Brain microvascular endothelial cell (primary cell): Measurements from ENCODE around the gene C1QC.

Experiments used
- DNase-seq: peaks from one replicate; pipeline ENCODE4 v3.0.0-alpha.2; 2020
- H3K27ac ChIP-seq: fragments of 250-450 bp; sonication (Bioruptor Pico); 2 replicates; pipeline ENCODE4 v1.5.1; 2020; ENCODE audit warnings: mild to moderate bottlenecking, moderate library complexity
- H3K27me3 ChIP-seq: fragments of 250-450 bp; sonication (Bioruptor Pico); replicated peaks from 2 replicates; pipeline ENCODE4 v1.5.1; 2020; ENCODE audit warnings: mild to moderate bottlenecking
- H3K36me3 ChIP-seq: fragments of 250-450 bp; sonication (Bioruptor Pico); replicated peaks from 2 replicates; pipeline ENCODE4 v1.5.1; 2020; ENCODE audit warnings: mild to moderate bottlenecking
- H3K4me3 ChIP-seq: 2 replicates; pipeline ENCODE4 v1.5.1; 2011; ENCODE audit warnings: low read depth, mild to moderate bottlenecking, control low read depth, low read length, moderate library complexity
- CTCF ChIP-seq: IDR thresholded peaks from 2 replicates; pipeline ENCODE4 v1.5.1; 2011; ENCODE audit warnings: low read depth, mild to moderate bottlenecking, moderate library complexity, low read length, control low read depth, inconsistent platforms; ENCODE audit errors: missing control alignments
- in situ Hi-C: cut with HindIII; loops from 2 replicates; pipeline ENCODE4 v1.10.0; 2017; ENCODE audit warnings: low sequenced_read_pairs, low pct_ligation_motif_present

Gene C1QC

GRCh38 chr1:22628698-22629444 lies 14.6 kb upstream of the C1QC start:
- in situ Hi-C loops: no loop called here
- Histone ChIP-seq H3K4me3 (no peak overlapping the region), H3K27ac (no peak overlapping the region), H3K27me3 (peaks cover 19% of the 10 kb centered on the region), H3K36me3 (no peaks in the 10 kb centered on the region)
- no peak for DNase-seq
- TF ChIP-seq CTCF: no peak

- no peak overlapping the region for H3K27ac ChIP-seq
- DNase-seq: no peak
- in situ Hi-C loops: no loop called here
- TF ChIP-seq CTCF: no peak
- peaks cover 22% of the 10 kb centered on the region for H3K27me3 ChIP-seq
- no peaks in the 10 kb centered on the region for H3K36me3 ChIP-seq
- no peak overlapping the region for H3K4me3 ChIP-seq
These were observed 13.5 kb upstream of the C1QC start for GRCh38 chr1:22629886-22630285.

DNA sequence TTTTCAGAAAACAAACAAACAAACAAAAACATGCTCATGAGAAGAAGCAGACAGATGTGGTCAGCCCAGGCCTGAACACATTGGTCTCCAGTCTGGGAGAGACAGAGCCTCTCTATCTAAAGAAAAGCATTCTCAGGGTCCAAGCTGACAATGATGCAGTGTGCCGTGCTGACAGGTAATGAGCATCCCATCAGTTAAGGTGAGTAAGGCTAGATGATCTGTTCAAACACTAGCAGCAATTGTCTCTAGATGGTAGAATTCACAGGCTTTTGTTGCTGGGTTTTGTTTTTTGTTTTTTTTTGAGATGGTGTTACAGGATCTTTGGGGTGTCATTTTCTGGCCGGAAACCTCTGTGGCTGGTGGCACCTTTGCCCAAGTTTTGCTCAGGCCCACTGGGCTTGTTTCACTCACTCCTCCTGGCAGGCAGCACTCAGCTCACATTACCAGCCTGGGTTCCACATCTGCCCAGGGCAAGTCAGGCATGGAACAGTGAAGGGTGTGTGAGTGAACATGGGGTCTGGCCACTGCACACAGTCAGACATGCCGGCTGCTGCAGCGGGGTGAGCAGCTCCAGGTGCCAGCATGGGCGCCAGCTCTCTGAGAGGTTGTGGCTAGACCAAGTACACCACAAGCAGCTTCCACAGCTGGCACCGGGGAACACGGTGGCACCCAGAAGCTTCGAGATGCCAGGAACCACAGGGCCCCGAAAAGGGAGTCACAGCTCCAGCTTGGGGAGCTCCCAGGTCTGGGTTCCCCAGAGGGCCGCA lies 9.6 kb upstream of the C1QC start:
- H3K27me3 ChIP-seq: peaks cover 3% of the 10 kb centered on the region
- no peak for TF ChIP-seq CTCF
- no peak for DNase-seq

GRCh38 chr1:22635436-22635835 lies 8.0 kb upstream of the C1QC start:
- Histone ChIP-seq H3K27me3 (peaks cover 3% of the 10 kb centered on the region), H3K36me3 (no peaks in the 10 kb centered on the region), H3K4me3 (no peak overlapping the region), H3K27ac (no peak overlapping the region)
- in situ Hi-C loops: no loop called here
- no peak for TF ChIP-seq CTCF
- no peak for DNase-seq

More for the DNA sequence above, 9.6 kb upstream of the C1QC start:
- H3K4me3 ChIP-seq: no peak overlapping the region
- no peaks in the 10 kb centered on the region for H3K36me3 ChIP-seq
- no peak overlapping the region for H3K27ac ChIP-seq
- in situ Hi-C loops: no loop called here

- peaks cover 3% of the 10 kb centered on the region for H3K27me3 ChIP-seq
- no peak for DNase-seq
- no peak for TF ChIP-seq CTCF
- no peaks in the 10 kb centered on the region for H3K36me3 ChIP-seq
- H3K27ac ChIP-seq: no peak within 1 kb of the TSS
- in situ Hi-C loops: no loop called here
- H3K4me3 ChIP-seq: no peak within 1 kb of the TSS
These were observed 7.1 kb upstream of the C1QC start, which contains the start of gene C1QA for GRCh38 chr1:22636353-22636752. Gene C1QA (plus strand): TSS chr1:22636628. CDS start chr1:22637617, 989 bp downstream.
